Epithelial cell of esophagus (primary cell): Measurements from ENCODE around the gene GRAMD1C.
A peak's percentile ranks its signal among the peaks of the same experiment; 100 is the strongest.

Source experiments
- DNase-seq: peaks from one replicate; pipeline ENCODE4 v3.0.0; 2010; ENCODE audit warnings: low read depth
- H3K4me3 ChIP-seq: 2 replicates; pipeline ENCODE4 v1.5.1; 2011; ENCODE audit warnings: mild to moderate bottlenecking, low read length, control low read depth
- TF ChIP-seq, protein P1 (sequence below): IDR thresholded peaks from 2 replicates; pipeline ENCODE4 v1.5.1; 2011; ENCODE audit warnings: low read depth, mild to moderate bottlenecking, low read length, control low read depth, inconsistent platforms; ENCODE audit not compliant: insufficient read depth; ENCODE audit errors: missing control alignments

GRAMD1C gene

GRCh38 chr3:113966172-113966571 is 127.6 kb downstream of the GRAMD1C start:
- no peak for DNase-seq
- TF ChIP-seq, protein P1, sequence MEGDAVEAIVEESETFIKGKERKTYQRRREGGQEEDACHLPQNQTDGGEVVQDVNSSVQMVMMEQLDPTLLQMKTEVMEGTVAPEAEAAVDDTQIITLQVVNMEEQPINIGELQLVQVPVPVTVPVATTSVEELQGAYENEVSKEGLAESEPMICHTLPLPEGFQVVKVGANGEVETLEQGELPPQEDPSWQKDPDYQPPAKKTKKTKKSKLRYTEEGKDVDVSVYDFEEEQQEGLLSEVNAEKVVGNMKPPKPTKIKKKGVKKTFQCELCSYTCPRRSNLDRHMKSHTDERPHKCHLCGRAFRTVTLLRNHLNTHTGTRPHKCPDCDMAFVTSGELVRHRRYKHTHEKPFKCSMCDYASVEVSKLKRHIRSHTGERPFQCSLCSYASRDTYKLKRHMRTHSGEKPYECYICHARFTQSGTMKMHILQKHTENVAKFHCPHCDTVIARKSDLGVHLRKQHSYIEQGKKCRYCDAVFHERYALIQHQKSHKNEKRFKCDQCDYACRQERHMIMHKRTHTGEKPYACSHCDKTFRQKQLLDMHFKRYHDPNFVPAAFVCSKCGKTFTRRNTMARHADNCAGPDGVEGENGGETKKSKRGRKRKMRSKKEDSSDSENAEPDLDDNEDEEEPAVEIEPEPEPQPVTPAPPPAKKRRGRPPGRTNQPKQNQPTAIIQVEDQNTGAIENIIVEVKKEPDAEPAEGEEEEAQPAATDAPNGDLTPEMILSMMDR: no peak
- no peak overlapping the region for H3K4me3 ChIP-seq

DNA sequence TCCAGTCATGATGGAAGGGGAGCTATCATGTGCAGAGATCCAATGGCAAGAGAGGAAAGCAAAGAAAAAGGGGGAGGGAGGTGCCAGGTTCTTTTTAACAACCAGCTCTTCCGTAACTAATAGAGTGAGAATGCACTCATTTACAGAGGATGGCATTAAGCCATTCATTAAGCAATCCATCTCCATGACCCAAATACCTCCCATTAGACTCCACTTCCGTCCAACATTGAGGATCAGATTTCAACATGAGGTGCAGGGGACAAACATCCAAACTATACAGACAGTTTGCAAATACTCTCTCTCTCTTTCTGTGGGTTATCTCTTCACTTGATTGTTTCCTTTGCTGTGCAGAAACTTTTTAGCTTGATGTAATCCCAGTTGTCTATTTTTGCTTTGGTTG is 130.4 kb downstream of the GRAMD1C start:
- TF ChIP-seq, protein P1: no peak
- DNase-seq: peak; percentile 23

DNA sequence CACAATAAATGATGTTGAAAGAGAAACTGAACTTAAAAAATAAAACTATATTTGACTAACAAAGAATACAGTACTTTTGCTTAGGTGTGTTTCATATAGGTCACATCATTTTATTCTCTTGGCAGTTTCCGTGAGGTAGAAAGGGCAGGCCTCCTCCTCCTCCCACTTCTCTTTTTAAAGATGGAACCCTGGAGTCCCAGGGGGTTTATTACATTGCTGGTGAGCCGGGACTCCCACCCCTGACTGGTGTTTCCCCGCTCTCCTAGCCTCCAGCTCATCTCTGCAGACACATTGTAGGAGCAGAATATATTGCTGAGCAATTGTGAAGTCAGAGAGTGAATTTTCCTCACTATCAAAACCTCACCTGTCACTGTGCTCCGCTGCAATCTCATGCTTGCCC is 139.2 kb downstream of the GRAMD1C start:
- no peak for DNase-seq
- no peak overlapping the region for H3K4me3 ChIP-seq
- TF ChIP-seq, protein P1: no peak

More for the DNA sequence above, 130.4 kb downstream of the GRAMD1C start:
- H3K4me3 ChIP-seq: no peak overlapping the region

DNA sequence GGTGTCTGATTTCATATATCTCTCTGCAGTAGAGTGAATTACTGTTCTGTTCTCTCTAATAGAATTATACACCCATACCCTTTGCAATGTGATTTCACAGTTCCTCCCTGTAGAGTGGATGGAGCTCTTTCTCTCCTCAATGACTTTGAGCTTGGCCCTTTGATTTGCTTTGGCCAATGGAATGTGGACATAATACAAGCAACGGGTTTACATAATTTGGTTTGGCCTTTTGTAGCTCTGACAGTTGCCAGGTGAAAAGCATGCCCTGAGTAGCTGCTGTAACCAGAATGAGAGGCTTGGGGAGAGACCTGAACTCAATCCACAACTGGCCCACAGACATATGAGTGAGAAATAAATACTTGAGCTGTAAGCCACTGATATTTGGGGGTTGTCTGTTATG is 141.3 kb downstream of the GRAMD1C start:
- no peak for DNase-seq
- TF ChIP-seq, protein P1: no peak
- no peak overlapping the region for H3K4me3 ChIP-seq

GRCh38 chr3:113981803-113982202 is 143.2 kb downstream of the GRAMD1C start:
- no peak overlapping the region for H3K4me3 ChIP-seq
- TF ChIP-seq, protein P1: no peak
- no peak for DNase-seq

DNA sequence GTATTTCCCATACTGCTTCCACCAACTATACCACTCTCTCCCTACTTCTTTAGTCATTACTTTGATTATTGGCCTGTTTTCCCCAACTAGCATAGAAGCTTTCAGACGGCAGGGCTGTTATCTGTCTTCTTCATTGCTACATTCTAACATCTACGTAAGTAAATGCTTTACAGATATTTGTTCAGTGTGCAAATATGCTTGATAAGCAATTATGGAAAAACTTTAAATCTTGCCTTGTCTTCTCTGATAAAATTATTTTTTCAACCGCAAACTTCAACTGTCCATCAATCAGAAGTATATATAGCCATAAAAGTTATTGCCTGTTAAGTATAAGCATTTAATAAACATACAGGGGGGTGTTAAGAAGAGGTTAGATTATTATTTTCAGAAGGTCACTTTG is 145.0 kb downstream of the GRAMD1C start:
- TF ChIP-seq, protein P1: no peak
- H3K4me3 ChIP-seq: no peak overlapping the region
- no peak for DNase-seq

DNA sequence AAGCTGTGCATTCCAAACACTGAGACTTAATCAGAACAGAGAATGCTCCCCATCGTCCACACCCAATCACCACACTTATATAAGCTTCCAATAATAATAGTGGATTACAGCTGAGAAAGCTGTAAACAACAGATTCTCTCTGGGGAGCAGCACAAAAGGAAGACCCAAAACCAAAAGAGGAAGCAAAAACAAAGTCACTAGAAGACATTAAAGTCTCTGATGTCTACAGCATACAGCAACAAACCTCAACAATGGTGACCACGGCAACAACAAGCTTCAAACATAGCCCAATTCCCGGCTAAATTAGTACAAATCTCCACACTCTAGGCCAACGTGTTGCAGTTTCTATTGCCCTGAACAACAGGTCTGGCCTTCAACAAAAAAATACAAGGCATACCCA is 147.0 kb downstream of the GRAMD1C start:
- TF ChIP-seq, protein P1: no peak
- no peak for DNase-seq
- no peak overlapping the region for H3K4me3 ChIP-seq
